ENCODE data around the gene FNBP1. TPM values are rescaled to one million over a fixed set of nuclear protein-coding genes. Genes with fewer than 3 reads are reported as not detected.

The FNBP1 gene
- total RNA-seq, 6 experiments from 2014 or later, result 34.7 to 40.6 (median 35.5) TPM

DNA sequence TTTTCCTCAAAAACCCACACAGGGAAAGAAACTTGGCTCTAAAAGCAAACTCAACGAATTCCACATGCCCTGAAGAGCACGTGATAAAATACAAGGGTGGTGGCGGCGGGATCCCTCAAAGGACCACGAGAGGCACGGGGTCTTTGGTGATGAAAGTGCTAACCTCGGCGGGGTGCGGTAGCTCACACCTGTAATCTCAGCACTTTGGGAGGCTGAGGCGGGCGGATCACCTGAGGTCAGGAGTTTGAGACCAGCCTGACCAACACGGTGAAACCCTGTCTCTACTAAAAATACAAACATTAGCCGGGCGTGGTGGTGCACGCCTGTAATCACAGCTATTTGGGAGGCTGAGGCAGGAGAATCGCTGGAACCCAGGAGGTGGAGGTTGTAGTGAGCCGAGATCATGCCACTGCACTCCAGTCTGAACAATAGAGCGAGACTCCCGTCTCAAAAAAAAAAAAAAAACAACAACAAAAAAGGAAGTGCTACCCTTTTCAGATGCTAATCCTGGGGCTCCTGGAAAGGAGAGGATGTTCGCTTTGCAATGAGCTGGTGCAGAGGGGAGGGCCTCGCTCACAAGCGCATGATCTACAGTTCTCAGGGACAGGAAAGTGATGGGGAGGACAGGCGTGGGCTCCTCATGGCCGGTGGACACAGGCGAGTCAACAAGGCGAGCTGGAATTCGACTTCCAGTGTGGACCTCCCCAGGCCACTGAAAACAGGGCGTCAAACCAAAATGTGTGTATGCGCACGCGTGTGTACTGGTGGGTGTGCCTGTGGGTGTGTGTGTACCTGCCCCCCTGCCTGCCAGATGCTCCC lies 153.7 kb downstream of the FNBP1 start:
- DNase-seq, result no peak
- peaks cover 16% of the 10 kb centered on the region for H3K36me3 Mint-ChIP-seq (ENCODE audit: low read depth)
- TF ChIP-seq, protein P1, sequence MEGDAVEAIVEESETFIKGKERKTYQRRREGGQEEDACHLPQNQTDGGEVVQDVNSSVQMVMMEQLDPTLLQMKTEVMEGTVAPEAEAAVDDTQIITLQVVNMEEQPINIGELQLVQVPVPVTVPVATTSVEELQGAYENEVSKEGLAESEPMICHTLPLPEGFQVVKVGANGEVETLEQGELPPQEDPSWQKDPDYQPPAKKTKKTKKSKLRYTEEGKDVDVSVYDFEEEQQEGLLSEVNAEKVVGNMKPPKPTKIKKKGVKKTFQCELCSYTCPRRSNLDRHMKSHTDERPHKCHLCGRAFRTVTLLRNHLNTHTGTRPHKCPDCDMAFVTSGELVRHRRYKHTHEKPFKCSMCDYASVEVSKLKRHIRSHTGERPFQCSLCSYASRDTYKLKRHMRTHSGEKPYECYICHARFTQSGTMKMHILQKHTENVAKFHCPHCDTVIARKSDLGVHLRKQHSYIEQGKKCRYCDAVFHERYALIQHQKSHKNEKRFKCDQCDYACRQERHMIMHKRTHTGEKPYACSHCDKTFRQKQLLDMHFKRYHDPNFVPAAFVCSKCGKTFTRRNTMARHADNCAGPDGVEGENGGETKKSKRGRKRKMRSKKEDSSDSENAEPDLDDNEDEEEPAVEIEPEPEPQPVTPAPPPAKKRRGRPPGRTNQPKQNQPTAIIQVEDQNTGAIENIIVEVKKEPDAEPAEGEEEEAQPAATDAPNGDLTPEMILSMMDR (IDR thresholded peaks at IDR 0.05), result no peak
- no peaks in the 10 kb centered on the region; the same call in none of the 2 replicates for H3K27me3 Mint-ChIP-seq (ENCODE audit: insufficient read depth)
- H3K9me3 Mint-ChIP-seq, result no peaks in the 10 kb centered on the region
- no peak overlapping the region for H3K4me3 Mint-ChIP-seq
- peaks cover 54% of the 10 kb centered on the region for H3K4me1 Mint-ChIP-seq (ENCODE audit: low read depth)
- H3K27ac Mint-ChIP-seq, result no peak overlapping the region

DNA sequence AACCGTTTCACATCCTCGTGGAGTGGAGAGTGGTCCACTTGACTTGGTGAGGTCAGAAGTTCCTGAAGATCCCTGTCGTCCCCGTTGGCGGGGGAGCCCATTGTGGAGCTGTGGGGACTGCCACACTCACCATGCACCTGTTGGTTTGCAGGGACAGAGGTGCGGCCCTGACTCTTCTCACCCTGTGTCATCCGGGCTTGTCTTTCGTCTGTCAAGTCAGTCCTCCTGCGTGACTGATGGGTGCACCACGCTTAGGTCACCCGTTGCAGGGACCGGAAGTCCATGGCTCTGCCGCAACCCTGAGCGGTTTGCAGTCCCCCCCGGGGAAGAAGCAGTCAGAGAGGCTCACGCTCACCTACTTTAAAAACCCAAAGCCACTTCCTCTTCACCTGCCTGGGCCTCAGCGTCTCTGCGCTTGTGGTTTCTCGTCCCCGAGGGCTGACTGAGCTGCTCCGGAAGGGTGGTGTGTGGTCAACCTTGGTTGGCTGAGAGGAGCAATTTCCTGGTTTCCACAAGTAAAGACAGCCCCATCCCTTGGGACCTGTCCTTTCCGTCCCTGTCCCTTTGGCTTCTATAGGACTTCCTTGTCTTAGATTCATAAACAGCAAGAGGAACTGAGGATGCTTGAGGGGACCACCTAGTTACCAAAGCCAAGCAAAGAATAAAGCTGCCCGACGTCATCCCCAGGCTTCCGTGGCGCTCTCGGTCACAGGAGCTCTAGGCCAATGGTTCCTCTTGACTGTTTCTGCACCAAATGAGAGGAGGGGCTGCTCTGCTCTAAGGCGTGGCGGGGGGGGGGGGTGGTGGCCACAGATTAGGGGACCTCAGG lies 154.5 kb downstream of the FNBP1 start:
- Mint-ChIP-seq H3K9me3 (no peaks in the 10 kb centered on the region), H3K4me1 (ENCODE audit: low read depth) (peaks cover 61% of the 10 kb centered on the region), H3K36me3 (ENCODE audit: low read depth) (peaks cover 16% of the 10 kb centered on the region), H3K27me3 (ENCODE audit: insufficient read depth) (no peaks in the 10 kb centered on the region; the same call in none of the 2 replicates), H3K27ac (no peak overlapping the region), H3K4me3 (no peak overlapping the region)
- DNase-seq, result no peak
- TF ChIP-seq, protein P1 (IDR thresholded peaks at IDR 0.05), result no peak

DNA sequence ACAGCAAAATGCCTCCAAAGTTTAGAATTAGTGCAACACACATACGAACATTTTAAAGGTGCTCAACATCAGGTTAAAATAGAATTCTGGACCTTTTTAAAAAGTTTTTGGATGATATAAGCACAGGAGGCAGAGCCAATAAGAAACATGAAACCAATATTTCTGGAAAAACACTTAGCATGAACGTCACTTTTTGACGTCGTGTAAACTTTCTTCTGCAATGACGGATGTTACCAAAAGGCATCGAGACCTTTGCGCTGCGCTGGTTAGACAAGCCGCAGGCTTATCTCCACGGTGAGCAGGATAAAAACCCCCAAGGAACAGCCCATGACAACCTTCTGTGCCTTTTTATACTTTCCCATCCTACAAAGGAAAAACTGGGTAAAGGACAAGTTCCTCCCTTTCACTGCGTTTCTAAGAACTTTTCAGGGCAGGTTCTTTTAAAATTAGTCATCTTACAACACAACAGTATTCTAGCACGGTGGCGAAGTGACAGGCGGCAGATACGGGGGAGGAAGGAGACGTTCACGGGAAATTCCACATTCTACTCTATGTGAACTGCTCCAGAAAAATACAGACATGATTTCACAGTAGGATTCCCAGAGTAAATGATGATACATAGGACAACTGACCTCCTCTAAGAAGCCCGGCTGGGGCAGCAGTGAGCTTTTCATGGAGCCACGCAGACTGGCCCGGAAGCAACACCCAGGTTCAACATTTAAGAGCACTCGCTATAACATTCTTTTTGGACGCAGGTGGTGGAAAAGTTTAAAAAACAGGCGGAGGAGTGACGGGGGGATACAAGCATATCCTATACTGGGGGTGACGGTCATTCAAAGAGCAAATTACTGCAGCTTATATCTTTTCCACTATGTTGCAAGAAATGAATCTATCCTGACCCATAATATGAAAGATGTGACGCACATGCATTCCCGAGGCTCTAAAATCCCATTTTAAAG lies 155.4 kb downstream of the FNBP1 start:
- TF ChIP-seq, protein P1 (IDR thresholded peaks at IDR 0.05), result no peak
- Mint-ChIP-seq H3K4me1 (ENCODE audit: low read depth) (peaks cover 57% of the 10 kb centered on the region), H3K4me3 (no peak overlapping the region), H3K9me3 (no peaks in the 10 kb centered on the region), H3K27ac (no peak overlapping the region), H3K36me3 (ENCODE audit: low read depth) (peaks cover 16% of the 10 kb centered on the region), H3K27me3 (ENCODE audit: insufficient read depth) (no peaks in the 10 kb centered on the region; the same call in none of the 2 replicates)
- DNase-seq, result peak; percentile 33

DNA sequence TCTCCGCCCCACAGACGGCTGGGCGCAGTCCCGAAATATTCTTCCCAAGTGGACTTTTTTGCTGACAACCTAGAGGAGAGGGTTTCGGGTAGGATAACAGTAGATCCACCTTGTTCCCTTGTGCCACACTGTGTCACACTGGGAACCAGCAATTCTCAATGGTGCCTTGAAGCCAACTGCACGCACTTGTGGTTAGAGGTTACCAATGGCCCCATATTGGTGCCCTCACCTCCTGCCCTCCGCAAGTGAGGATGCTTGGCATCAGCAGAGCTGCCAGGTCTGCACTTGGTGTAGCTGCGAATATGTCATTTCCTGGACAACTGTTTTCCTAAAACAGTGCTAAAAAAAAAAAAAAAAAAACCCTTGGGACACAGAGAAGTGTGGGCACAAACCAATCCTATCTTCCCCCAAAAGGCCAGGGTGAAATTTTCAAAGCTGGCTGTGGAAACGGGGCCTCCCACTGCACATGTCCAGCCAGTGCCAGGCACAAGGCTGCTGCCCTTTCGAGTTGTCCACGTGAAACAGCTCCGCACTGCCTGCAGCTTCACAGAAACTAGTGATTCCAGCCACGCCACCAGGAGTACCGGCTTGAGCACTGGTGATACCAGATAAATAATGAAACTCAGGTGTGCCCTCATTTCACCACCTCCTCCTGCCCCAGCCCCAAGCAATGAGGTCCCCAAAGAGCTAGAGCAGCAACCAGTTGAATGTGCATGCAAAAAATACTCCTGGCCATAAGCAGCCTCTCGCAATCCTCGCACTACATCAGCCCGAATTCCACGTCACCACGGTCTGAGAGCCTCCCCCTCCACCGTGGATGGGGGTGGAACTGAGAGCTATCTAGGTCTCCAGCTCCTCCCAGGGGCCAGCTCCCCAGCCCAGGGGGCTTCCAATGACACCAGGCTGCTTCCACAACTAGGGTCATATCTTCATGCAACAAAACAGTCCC lies 156.5 kb downstream of the FNBP1 start:
- DNase-seq, result no peak
- Mint-ChIP-seq H3K27ac (peak overlapping the region; percentile 82), H3K27me3 (ENCODE audit: insufficient read depth) (no peaks in the 10 kb centered on the region; the same call in none of the 2 replicates), H3K4me3 (no peak overlapping the region; the same call in 1 of the 2 replicates), H3K4me1 (ENCODE audit: low read depth) (peaks cover 46% of the 10 kb centered on the region), H3K9me3 (no peaks in the 10 kb centered on the region), H3K36me3 (ENCODE audit: low read depth) (peaks cover 16% of the 10 kb centered on the region)
- TF ChIP-seq, protein P1 (IDR thresholded peaks at IDR 0.05), result no peak
